ES-I3 (cell line): Measurements from ENCODE around the gene LY6G6D.

Source experiments
- H3K36me3 ChIP-seq: 2 replicates; pipeline ENCODE4 v1.6.1; 2013; ENCODE audit warnings: mild to moderate bottlenecking, low read length, control low read depth, moderate library complexity; ENCODE audit not compliant: insufficient read depth
- H3K4me1 ChIP-seq: 2 replicates; pipeline ENCODE4 v1.6.1; 2013; ENCODE audit warnings: mild to moderate bottlenecking, control low read depth, low read length; ENCODE audit not compliant: insufficient read depth
- H3K9ac ChIP-seq: 2 replicates; pipeline ENCODE4 v1.6.1; 2013; ENCODE audit warnings: low read depth, mild to moderate bottlenecking, low read length, moderate library complexity
- H3K9me3 ChIP-seq: 2 replicates; pipeline ENCODE4 v1.6.1; 2013; ENCODE audit warnings: mild to moderate bottlenecking, low read length, moderate library complexity; ENCODE audit not compliant: control insufficient read depth, insufficient read depth

Gene LY6G6D

DNA sequence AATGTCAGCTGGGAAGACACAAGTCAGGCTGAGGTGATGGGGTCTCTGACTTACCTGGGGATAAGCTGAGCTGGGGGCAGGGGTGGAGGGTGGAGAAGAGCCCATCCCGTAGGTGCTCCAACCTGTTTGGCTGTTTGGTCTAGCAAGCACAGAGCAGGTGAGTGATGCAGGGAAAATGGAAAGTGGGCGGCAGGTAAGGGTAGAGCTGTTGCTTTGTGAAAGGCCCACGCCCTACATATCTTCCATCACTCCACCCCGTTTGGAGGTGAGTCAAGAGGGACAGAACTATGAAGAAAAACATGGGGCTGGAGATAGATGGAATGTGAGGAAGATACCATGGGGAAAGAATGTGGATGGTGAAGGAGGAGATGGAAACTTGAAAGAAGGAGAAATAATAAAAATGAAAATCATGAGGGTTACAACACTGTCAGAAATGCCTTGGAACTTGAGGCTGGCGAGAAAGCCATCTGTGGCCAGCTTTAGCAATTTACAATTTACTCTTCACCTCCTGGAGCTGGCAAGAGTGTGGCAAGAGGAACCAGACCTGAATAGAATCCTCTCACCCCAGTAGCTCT is 5.1 kb downstream of the LY6G6D start:
- peaks cover 3% of the 10 kb centered on the region; the same call in 1 of the 2 replicates for H3K4me1 ChIP-seq
- H3K9ac ChIP-seq = no peak overlapping the region
- no peaks in the 10 kb centered on the region for H3K9me3 ChIP-seq
- no peaks in the 10 kb centered on the region for H3K36me3 ChIP-seq

DNA sequence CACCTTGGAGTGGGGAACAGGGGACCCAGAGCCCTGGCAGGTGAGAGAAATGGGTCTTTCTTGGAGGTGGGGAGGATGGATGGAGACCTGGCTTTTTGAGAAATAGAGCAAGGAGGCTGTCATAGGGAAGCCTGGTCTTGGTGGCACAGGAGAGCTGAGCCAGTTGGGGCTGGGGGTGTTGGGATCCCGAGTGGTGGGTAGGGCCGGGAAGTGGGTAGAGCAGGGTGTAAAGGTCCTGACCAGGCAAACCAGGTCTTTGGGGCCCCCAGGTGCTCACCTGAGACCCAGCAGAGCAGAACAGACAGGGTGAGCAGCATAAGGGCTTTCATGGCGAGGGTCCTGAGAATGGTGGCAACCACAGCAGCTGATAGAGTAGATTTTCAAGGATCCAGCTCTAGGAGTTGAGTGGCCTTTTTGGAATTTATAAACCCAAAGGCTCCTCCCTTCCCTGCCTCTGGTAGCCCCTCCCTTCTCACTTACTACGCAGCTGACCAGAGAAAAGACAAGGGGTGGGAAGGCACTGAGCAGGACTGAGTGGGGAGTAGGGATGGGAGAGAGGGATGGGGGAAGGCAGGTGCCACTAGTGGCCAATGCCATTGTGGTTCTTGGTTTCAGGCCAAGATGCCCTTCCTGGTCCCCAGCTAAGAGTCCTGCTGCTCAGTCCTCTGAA is 6.3 kb downstream of the LY6G6D start, which contains the start of gene LY6G6C:
Gene LY6G6C (minus strand): TSS at position 396 of the 670 bp plus-strand sequence. CDS start 67 bp downstream, at position 329.
- Histone ChIP-seq H3K36me3 (no peaks in the 10 kb centered on the region), H3K9ac (no peak within 1 kb of the TSS), H3K9me3 (no peaks in the 10 kb centered on the region), H3K4me1 (peaks cover 3% of the 10 kb centered on the region; the same call in 1 of the 2 replicates)

DNA sequence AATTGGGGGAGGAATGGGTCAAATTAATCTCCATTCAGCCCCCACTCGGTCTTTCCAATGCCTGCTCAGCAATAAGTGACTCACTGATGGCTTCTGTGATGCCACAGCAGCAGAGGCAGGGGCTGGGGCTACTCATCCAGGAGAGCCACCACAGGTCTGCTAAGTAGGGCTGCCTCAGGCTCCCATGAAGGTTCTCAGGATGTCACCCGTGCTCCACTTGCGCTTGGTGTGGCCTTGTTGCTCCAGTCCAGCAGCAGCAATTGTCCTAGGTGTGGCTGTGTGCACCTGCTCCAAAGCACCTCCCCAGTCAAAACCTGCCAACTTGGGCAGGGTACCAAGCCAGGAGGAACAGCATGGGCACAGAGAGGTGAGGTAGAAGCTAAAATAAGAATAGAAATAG is 7.0 kb downstream of the LY6G6D start:
- Histone ChIP-seq H3K9me3 (no peaks in the 10 kb centered on the region), H3K4me1 (peaks cover 3% of the 10 kb centered on the region; the same call in 1 of the 2 replicates), H3K36me3 (no peaks in the 10 kb centered on the region), H3K9ac (no peak overlapping the region)

DNA sequence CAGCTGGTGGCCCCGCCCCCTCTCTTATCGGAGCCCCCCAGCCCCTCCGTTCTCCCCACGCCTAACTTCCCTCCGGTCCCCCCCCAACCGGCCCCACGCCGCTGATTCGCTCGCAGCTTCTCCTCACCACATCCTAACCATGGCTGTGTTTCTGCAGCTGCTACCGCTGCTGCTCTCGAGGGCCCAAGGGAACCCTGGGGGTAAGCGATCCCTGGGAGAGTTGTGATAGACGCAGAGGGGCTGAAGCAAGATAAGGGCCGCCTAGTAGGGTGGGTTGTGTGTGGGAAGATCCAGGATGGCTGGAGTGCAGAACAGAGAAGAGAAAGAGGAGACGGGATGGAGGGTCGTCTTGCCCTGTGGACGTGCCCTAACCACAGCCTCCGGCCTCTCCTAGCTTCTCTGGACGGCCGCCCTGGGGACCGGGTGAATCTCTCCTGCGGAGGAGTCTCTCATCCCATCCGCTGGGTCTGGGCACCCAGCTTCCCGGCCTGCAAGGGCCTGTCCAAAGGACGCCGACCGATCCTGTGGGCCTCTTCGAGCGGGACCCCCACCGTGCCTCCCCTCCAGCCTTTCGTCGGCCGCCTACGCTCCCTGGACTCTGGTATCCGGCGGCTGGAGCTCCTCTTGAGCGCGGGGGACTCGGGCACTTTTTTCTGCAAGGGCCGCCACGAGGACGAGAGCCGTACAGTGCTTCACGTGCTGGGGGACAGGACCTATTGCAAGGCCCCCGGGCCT is 8.3 kb downstream of the LY6G6D start, which contains the start of gene MPIG6B:
Gene MPIG6B (plus strand): TSS at position 129 of the 735 bp plus-strand sequence. CDS start 11 bp downstream, at position 140.
- Histone ChIP-seq H3K4me1 (0 out of 2 replicates have a peak, but pooled peaks cover 3% of the 10 kb centered on the region), H3K36me3 (no peaks in the 10 kb centered on the region), H3K9ac (no peak within 1 kb of the TSS), H3K9me3 (no peaks in the 10 kb centered on the region)

DNA sequence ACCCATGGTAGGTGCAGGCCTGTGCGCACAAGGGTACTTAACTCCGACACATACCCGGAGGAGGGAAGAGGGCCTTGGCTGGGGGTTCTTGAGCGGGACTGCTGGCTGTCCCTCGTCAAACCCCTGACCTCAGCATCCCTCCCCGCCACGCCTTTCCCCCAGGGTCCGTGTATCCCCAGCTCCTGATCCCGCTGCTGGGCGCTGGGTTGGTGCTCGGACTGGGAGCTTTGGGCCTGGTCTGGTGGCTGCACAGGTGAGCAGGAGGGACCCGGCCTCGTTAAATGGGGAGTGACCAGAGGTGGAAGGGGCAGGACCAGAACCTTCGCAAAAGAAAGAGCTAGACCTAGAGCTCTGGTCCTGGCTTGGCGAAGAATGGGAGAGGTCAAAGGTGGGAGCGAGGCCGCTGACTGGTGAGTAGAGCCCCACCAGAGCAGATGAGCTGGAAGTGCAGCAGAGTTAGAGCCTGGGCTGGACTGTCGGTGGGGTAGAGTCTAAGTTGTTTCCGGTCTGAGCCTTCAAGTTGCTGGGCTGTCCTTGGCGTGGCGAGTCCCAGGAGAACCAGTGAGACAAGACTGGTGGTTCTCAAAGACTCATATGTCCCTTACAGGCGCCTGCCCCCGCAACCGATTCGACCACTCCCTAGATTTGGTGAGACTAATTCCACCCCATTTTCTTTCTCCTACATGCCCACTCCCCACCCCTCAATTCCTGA is 9.0 kb downstream of the LY6G6D start:
- no peaks in the 10 kb centered on the region for H3K4me1 ChIP-seq

DNA sequence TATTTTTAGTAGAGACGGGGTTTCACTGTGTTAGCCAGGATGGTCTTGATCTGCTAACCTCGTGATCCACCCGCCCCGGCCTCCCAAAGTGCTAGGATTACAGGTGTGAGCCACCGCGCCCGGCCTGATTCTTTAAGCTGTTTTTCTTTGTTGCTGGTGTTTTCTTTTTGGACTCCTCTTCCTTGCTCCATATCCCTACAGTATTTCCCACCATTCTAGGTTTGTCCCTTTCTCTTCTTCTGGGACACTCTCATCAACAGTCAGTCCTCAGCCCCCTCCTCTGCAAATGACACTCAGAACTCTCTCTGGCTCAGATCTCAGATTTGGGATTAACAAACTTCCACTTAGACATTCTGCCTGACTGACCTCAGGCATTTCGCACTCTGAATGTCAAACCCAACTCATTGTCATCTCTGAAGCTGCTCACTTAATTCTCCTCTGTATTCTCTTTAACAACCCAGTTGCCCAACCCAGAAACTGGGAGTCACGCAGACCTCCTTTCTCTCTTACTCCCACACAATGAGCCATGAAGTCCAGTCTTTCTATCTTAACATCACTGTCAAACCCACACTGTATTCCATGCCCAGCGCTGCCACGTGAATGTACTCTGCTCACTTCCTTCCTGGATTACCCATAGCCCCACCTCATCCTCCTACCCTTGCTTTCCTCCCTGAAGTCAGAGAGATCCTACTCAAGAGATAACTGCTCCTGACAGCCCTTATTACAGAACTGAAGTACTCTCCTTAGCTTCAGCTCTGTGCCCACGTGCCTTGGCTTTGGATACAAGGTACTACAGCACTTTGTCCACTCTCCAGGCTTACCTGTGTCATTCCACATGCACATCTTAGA is 10.6 kb downstream of the LY6G6D start:
- no peaks in the 10 kb centered on the region for H3K9me3 ChIP-seq
- no peaks in the 10 kb centered on the region; the same call in 1 of the 2 replicates for H3K4me1 ChIP-seq
- H3K9ac ChIP-seq = no peak overlapping the region
- no peaks in the 10 kb centered on the region for H3K36me3 ChIP-seq

More for the DNA sequence above, 9.0 kb downstream of the LY6G6D start:
- H3K9me3 ChIP-seq = no peaks in the 10 kb centered on the region
- no peak overlapping the region for H3K9ac ChIP-seq
- no peaks in the 10 kb centered on the region for H3K36me3 ChIP-seq

DNA sequence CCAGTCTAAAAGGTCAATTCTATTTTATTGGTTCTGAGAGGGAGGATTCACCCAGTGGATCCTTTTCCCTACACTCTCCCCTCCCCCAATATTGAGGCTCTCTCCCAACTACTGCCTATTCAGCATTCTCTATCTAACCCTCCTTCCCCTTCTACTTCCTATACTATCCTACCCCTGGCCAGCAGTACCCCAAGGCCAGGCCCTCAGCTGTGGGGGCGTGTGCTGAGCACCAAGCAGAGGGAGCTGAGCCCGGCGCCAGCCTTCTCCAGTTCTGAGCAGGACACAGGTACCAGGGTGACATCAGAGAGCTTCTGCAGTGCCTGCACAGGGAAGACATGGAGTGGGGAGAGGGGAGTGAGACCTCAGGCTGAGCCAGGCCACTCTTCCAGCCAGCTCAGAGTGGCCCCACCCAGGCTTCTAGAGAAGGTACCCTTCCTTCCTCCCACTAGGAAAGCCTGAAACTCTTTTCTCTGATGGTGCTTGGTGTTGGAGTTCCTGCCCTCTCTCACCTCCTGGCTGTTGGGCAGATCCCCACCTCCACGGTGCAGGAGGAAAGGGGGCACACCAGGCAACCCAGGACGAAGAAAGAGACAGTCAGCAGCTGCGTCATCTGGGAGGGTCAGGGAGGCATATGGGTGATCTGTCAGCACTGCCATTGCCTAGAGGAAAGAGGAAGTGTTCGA is 12.0 kb downstream of the LY6G6D start:
- no peak overlapping the region for H3K9ac ChIP-seq
- H3K9me3 ChIP-seq = no peaks in the 10 kb centered on the region
- peaks cover 8% of the 10 kb centered on the region for H3K36me3 ChIP-seq
- H3K4me1 ChIP-seq = no peaks in the 10 kb centered on the region; the same call in 1 of the 2 replicates

DNA sequence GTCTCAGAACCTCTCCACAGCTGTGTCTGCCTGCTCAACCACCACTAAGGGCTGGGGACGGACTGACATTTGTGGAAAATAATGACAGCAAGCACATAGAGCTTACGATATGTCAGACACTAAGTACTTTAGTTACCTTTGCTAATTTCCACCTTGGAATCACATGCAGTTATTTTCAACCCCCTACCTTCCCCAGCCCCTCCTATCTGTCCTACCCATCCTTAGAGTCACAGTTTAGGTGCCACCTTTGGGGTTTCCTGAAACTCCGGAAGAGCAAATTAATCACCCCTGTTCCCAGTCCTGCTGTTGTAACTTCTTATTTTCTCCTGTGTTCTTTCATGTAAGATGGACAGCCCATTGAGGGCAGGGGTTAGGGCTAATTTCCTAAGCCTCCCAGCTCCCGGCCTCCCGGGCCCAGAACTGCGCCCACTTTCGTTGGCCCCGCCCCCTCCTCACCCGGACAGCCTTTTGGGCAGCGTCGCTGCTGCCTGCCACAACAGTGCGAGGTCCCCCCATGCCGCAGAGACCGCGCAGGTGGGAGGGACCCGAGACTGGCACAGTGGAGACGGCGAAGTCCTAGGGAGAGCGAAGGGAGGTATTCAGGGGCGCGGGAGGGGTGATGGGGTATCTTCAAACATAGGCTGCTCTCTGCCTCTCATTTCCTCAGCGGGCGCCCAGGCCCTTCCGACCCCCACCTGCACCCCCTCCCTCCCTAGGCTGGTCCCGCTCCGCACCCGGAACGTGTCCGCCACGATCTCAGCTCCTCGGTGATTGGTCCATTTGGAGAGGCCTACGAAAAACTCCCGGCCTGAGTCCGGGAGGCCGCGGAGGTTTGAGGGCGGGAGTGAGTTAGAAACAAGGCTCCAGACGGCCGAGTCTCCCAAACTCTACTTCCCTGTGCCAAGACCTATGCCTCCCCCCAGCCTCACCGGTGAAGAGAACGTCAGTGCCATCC is 12.8 kb downstream of the LY6G6D start:
- Histone ChIP-seq H3K4me1 (no peaks in the 10 kb centered on the region; the same call in 1 of the 2 replicates), H3K9ac (peak overlapping the region; percentile 85), H3K9me3 (no peaks in the 10 kb centered on the region), H3K36me3 (peaks cover 10% of the 10 kb centered on the region)

DNA sequence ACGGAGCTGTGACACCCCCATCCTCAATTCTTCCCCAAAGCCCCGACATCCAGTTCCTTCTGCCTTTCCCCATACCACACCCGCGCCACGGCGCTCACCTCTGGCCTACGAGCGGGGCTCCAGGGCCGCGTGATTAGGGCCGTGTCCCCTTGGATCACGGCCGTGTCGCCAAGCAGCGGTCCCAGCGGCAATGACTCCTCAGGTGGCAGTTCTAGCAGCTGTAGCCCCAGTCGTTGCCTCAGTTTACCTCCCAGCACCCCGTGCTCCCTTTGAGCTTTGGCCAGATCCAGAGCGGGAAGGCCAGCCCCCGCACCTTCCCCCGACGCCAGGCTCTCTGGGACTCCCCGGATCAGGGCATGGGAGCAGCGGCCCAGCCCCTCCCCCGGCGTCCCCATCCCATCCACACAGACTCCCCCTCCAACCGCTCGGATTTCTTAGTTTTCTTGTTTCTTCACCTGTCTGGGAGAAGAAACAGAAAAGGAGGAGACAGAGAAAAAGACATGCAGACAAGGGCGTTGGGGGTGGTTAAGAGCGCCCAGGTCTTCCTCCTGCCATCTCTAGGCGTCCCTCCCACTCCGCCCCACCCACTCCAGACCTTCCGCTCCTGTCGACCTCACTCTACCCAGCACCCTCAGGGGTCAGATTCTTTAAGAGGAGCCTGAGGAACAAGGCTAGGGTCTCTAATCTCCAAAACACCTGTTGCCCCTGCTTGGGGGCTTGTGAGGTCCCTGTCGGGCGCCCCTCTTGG is 13.8 kb downstream of the LY6G6D start, which contains the start of gene DDAH2:
Gene DDAH2 (minus strand): TSS at position 533 of the 748 bp plus-strand sequence. CDS start 138 bp downstream, at position 395.
- H3K4me1 ChIP-seq = peaks cover 2% of the 10 kb centered on the region
- H3K9me3 ChIP-seq = no peaks in the 10 kb centered on the region
- peak within 1 kb of the TSS; percentile 85 for H3K9ac ChIP-seq
- H3K36me3 ChIP-seq = peaks cover 19% of the 10 kb centered on the region

DNA sequence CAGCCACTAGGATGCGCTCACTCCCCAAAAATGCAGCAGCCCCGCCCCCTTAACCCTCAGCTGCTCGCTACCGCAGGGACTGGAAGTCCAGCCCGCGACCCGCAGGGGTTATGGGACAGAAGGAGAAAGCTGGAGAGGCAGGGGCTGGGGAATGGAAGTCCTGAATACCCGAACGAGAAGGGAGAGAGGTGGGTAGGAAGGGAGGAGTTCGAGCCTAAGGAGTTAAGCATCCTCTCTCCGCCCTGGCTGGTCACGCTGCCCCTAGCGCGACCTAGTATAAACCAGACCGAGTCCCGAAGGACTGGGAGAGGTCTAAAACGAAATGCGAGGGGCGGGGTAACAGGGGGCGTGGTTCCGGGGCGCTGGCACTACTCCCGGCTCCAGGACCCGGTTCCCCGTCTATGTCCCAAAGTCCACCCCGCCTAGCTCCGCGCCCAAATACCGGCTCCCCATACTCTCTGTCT is 14.4 kb downstream of the LY6G6D start:
- Histone ChIP-seq H3K9ac (peak overlapping the region; percentile 85), H3K4me1 (peaks cover 8% of the 10 kb centered on the region), H3K9me3 (no peaks in the 10 kb centered on the region), H3K36me3 (peaks cover 21% of the 10 kb centered on the region)

DNA sequence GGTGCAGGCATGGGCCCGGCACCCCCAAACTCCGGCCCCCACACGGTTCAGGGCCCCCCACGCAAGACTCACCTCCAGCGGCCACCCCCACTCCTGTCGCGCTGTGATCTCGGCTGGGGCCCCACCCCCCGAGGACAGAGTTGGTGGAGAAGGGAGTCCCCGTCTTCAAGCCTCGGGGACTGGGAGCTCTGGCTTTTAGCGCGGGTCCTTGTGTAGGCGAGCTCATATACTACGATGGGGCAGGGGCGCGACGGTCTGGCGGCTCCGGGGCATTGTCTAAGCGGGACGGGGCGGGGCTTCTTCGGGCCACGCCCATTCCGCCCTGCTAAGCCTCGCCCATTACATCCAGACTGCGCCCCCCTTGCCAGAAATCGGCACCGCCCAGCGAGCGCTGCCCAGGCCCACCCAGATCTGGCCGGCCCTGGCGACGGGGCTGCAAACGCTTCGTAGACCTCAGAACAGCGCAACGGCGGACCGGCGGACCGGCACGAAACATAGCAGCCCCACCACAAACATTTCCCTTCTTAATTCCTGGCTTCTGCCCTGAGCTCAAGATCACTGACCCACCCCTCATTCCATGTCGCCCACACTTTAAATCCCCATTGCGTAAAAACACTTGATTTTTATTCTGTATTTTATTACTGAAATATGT is 15.0 kb downstream of the LY6G6D start:
- H3K9ac ChIP-seq = peak overlapping the region; percentile 85
- no peaks in the 10 kb centered on the region for H3K9me3 ChIP-seq
- H3K4me1 ChIP-seq = peaks cover 8% of the 10 kb centered on the region
- peaks cover 21% of the 10 kb centered on the region for H3K36me3 ChIP-seq
